GM18907 (cell line): ENCODE data around the gene COL4A2.
A peak's percentile ranks its signal among the peaks of the same experiment; 100 is the strongest.

Source experiments
- ATAC-seq: cut with Tn5 transposase; IDR thresholded peaks from one replicate; pipeline ENCODE4 v1.9.1; 2021; ENCODE audit warnings: mild to moderate bottlenecking, moderate library complexity; ENCODE audit not compliant: unreplicated experiment

COL4A2 gene

GRCh38 chr13:110336681-110337080 lies 29.6 kb downstream of the COL4A2 start:
- no peak for ATAC-seq

GRCh38 chr13:110337247-110337646 lies 30.2 kb downstream of the COL4A2 start:
- ATAC-seq: no peak

- no peak for ATAC-seq
Observed at GRCh38 chr13:110338441-110339101, 31.5 kb downstream of the COL4A2 start.

GRCh38 chr13:110339263-110339662 lies 32.2 kb downstream of the COL4A2 start:
- no peak for ATAC-seq

- ATAC-seq: no peak
Observed at GRCh38 chr13:110339975-110340550, 33.0 kb downstream of the COL4A2 start.

- ATAC-seq: peak; percentile 80
Observed at GRCh38 chr13:110340812-110341444, 33.8 kb downstream of the COL4A2 start.

- ATAC-seq: peak; percentile 70
Observed at GRCh38 chr13:110341445-110342244, 34.6 kb downstream of the COL4A2 start.

- ATAC-seq: no peak
Observed at GRCh38 chr13:110342474-110342873, 35.4 kb downstream of the COL4A2 start.

- no peak for ATAC-seq
Observed at GRCh38 chr13:110343241-110343865, 36.3 kb downstream of the COL4A2 start.

- ATAC-seq: no peak
Observed at GRCh38 chr13:110344320-110344719, 37.2 kb downstream of the COL4A2 start.

GRCh38 chr13:110345266-110345665 lies 38.2 kb downstream of the COL4A2 start:
- ATAC-seq: no peak

- no peak for ATAC-seq
Observed at GRCh38 chr13:110345701-110346100, 38.6 kb downstream of the COL4A2 start.

- ATAC-seq: no peak
Observed at GRCh38 chr13:110346661-110347067, 39.6 kb downstream of the COL4A2 start.

GRCh38 chr13:110347088-110347487 lies 40.0 kb downstream of the COL4A2 start:
- no peak for ATAC-seq

GRCh38 chr13:110347535-110348308 lies 40.6 kb downstream of the COL4A2 start:
- no peak for ATAC-seq

- ATAC-seq: no peak
Observed at GRCh38 chr13:110348309-110349105, 41.4 kb downstream of the COL4A2 start.

GRCh38 chr13:110349239-110349638 lies 42.2 kb downstream of the COL4A2 start:
- no peak for ATAC-seq

- no peak for ATAC-seq
Observed at GRCh38 chr13:110350049-110350448, 43.0 kb downstream of the COL4A2 start.

- no peak for ATAC-seq
Observed at GRCh38 chr13:110350509-110350908, 43.4 kb downstream of the COL4A2 start.
